HG03520 (cell line): Measurements from ENCODE around the gene OR4D1.
"Not testable (repeated sequence)": the region's sequence is repeated elsewhere in the genome, so short reads cannot be mapped to it uniquely, and the experiment has no call there.

Experiments used
- ATAC-seq: cut with Tn5 transposase; IDR thresholded peaks from one replicate; pipeline ENCODE4 v1.9.1; 2021; ENCODE audit warnings: mild to moderate bottlenecking, moderate library complexity; ENCODE audit not compliant: unreplicated experiment

Gene OR4D1

DNA sequence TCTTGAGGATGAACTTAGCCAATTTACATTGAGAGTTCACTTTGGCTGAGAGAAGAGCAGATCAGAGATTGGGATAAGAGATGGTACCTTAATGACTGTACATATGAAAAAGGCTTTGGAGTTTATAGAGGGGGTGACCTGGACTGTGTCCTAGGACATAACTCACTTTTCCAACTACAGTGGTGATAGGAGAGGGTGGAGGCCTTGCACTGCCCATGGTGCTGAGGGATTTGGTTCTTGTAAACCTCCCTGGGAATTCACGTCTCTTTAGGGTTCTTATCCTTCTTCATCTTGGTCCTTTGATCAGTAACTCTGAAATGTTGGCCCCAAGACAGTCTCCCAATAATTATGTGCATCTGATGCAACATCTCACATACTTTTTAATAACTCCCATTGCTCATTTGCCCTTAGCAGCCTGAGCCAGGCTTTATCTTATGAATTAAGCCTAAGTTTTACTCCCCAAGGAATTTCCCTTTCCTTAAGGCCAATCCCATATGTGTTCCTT lies at the start of gene OR4D1:
TSS of gene OR4D1 (plus strand) at position 455 of the 505 bp plus-strand sequence. CDS start 6,770 bp downstream, outside the sequence.
- no peak for ATAC-seq

DNA sequence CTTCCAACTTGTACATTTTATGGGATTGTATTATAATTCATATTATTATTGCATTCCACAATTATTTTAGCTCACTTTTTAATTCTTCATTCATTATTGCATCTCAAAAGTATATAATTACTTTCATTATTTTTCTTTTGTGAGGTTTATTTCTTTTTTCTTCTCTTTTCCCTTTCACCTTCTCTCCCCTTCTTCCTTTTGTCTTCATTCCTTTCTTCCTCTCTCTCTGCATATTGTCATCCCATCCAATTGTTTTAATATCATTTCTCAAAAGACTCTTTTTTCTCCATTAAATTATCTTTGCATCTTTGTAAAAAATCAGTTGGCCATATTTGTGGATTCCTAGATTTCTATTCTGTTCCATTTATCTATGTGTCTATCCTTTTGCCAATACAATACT lies 47.7 kb upstream of the OR4D1 start:
- no peak for ATAC-seq

DNA sequence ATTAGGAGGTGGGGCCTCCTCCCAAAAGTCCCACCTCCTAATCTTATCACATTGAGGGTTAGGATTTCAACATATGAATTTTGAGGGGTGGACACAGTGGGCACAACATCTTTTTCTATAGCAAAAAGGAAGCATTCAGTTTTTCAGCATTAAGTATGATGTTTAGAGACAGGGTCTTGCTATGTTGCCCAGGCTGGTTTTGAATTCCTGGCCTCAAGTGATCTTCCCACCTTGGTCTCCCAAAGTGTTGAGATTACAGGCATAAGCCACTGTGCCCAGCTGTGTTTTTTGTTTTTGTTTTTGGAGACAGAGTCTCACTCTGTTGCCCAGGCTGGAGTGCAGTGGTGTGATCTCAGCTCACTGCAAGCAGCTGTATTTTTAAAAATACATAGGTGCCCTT lies 46.3 kb upstream of the OR4D1 start:
- not testable (repeated sequence) for ATAC-seq

DNA sequence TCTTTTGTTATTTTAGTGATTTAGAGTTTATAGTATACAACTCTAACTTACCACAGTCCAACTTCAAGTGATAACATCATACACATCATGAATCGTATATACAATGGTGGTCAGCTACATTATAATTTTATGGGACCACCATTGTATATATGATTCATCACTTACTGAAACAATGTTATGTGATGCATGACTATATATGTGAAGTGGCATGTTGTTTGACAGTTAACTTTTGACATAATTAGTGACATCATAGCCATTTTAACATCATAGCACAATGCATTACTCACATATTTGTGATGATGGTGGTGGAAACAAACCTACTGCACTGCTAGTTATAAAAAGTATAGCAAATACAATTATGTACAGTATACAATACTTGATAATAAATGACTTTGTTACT lies 43.1 kb upstream of the OR4D1 start:
- no peak for ATAC-seq

DNA sequence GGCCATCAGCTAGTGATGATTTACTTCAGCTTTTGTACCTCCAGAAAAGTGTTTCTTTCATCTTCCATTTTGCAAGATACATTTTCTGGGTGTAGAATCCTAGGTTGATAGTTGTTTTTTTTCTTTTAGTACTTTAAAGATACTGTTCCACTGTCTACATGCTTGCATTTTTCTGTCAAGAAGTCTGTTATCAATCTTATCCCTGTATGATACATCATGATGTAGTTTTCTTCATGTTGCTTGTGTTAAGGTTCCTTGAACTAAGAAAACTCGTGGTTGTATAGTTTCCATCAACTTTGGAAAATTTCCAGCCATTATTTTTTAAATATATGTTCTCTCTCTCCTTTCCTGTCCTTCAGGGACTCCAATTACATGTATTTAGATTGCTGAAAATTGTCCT lies 40.9 kb upstream of the OR4D1 start:
- no peak for ATAC-seq

DNA sequence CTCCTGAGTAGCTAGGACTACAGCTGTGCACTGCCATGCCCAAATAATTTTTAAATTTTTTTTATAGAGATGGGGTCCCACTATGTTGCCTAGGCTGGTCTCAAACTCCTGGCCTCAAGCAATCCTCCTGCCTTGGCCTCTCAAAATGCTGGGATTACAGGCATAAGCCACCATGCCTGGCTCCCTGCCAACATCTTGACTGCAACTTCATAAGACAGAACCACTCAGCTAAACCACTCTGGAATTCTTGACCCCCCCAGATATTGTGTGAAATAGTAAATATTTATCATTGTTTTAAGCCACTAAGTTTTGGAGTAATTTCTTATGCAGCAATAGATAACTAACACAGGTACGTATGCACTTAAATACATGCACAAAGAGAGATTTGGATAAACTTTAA lies 39.0 kb upstream of the OR4D1 start:
- ATAC-seq: no peak

DNA sequence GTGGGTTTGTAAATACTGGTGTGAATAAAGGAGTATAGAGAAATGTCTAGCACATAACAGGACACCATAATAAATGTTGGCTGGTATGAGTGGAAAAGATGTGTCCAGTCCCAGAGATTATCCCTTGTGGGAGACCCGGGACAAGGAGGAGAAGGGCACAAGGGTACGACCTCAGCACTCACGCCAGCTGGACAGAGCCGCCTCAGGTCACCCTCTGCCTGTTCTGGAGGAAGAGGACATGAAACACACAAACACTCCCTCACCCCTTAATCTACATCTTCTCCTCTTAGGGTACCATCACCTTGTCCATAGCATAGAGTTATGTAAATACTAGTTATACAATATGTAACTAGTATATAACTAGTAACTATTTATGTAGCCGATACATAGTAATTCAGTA lies 38.2 kb upstream of the OR4D1 start:
- ATAC-seq: no peak

DNA sequence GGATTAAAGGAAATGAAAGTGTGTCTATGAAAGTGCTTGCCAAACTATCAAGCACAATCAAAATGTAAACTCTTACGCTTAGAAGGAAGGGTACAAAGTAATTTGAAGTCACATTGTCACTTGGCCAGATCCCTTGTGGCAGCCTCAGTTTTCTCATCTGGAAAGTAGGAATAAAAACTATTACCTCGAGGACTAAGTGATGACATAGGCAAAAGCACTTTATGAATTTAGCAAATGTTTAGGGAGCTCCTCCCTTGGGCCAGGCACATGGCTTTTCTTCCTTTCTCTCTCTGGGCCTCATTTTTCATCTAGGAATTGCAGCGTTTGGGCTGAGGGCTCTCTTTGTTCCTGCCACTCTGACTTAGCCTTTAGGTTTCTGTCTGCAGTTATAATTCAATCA lies 36.5 kb upstream of the OR4D1 start:
- no peak for ATAC-seq

DNA sequence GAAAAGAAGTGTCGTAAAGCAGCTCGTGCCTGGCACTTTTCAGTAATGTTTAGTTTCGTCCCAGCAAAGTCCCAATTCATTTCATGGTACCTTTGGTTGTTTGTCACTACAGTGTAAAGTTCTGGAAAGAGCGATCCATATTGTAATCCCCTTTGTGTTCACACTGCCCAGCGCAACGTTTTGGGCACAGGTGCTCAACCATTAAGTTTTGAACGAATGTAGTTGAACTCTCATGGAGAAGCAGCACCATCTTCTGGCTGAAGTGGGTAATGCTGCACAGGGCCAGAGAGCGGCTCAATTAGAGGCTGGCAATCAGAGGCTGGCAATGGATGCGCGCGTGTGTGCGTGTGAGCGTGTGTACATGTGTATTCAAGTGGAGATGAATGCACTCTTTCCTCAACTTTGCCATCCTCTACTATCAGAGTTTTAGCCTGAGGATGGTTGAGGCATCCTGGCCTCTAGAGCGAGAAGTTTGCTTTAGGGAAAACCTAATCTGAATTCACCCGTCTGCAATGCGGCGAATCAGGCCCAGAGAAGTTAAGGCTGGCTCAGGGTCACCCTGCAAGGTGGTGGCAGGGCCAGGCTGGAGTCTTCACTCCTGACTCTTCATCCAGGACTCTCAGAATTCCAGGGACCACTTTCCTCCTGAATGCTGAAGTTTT lies 35.1 kb upstream of the OR4D1 start:
- no peak for ATAC-seq

DNA sequence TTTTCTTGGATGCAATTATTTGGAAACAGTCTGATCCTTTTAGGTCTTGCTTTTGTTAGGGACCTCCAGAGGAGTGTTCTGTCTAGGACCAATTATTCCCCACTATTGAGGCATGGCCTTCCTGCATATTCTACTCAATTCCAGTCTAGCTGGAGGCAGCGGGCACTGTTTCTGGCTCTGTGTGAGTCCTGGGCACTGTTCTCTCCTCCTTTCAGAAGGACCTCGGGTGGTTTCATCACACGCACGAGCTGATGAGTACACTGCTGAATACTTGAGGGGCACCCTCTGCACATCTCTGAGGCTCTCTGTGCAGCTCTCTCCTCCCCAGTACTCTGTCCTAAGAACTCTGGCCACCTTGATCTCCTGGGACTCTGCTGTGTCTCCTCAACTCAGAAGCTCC lies 34.2 kb upstream of the OR4D1 start:
- ATAC-seq: no peak

DNA sequence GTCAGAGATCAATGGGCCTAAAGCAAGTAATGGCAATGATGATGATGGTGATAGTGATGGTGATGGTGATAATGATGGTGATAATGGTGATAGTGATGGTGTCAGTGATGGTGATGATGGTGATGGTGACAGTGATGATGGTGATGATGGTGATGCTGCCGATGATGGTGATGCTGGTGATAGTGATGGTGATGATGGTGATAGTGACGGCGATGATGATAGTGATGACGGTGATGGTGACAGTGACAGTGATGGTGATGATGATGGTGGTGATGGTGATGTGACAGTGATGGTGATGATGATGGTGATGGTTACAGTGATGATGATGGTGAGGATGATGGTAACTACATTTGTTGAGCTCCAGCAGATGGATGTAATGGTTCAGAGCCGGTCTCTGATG lies 30.8 kb upstream of the OR4D1 start:
- no peak for ATAC-seq

DNA sequence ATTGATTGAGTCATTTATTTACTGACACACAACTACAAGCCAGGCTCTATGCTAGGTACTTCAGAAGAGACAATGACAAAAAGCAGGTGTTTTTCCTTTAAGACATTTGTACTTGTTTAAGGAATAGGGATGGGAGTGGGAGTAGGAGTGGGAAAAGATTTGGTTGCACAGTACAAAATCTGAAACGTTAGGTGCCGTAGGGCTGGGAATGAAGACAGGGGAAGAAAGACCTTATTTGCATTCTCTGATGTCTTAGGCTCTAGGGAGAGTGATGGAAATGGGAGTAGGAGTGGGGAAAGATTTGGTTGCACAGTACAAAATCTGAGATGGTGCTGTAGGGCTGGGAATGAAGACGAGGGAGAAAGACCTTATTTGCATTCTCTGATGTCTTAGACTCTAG lies 28.7 kb upstream of the OR4D1 start:
- no peak for ATAC-seq

DNA sequence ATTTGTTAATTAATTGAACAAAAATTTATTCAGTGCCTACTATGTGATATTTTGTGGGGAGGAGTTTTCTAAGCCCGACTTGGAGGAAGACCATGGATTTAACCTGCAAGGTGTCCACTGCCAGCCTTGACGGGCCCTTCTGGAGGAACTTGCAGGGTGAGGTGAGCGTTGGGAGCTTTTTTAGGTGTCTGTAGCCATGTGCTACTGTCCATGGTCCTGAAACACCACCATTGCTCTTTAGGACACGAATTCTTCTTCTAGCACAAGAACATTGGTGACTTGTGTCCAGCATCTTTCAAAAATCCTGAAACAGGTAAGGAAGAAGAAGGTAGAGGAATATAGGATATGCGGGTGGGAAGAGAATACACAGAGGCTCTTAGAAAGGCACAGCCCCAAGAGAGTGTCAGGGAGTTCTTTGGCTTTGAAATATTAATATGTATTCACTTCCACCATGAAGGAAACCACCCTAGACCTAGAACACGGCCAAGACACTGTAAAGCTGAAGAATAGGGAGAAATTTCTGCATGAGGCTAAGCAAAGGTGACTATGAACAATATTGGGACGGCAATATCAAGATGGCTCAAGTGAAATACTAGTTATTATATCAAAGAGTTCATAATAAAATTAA lies 27.9 kb upstream of the OR4D1 start:
- ATAC-seq: no peak

DNA sequence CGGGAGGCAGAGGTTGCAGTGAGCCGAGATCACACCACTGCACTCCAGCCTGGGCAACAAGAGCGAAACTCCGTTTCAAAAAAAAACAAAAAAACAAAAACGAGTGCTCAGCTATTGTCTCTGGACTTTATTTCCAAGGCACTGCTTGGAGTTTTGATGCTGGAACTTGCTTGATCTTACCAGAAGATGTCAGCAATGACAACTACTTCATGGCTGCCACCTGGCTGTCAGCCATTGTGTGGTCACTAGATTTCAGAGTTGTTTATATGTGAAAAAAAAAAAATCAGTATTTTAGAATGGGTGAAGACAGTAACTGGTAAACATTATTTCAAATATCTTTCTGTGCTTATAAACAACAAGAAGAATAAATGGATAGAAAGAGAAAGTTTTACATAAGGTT lies 26.3 kb upstream of the OR4D1 start:
- ATAC-seq: no peak

DNA sequence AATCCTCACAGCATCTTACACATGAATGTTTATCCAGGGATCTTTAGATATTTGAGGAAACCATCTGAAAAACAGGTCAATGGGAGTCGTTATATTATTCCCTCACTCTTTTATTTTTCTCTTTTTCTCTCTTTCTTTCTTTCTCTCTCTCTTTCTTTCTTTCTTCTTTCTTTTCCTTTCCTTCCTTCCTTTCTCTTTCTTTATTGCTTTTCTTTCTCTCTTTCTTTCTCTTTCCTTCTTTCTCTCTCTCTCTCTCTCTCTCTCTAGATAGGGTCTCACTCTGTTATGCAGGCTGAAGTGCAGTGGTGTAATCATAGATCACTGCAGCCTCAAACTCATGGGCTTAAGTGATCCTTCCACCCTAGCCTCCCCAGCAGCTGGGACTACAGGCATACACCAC lies 20.3 kb upstream of the OR4D1 start:
- no peak for ATAC-seq

DNA sequence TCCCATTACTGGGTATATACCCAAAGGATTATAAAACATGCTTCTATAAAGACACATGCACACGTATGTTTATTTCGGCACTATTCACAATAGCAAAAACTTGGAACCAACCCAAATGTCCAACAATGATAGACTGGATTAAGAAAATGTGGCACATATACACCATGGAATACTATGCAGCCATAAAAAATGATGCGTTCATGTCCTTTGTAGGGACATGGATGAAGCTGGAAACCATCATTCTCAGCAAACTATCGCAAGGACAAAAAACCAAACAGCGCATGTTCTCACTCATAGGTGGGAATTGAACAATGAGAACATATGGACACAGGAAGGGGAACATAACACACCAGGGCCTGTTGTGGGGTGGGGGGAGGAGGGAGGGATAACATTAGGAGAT lies 15.5 kb upstream of the OR4D1 start:
- ATAC-seq: not testable (repeated sequence)

DNA sequence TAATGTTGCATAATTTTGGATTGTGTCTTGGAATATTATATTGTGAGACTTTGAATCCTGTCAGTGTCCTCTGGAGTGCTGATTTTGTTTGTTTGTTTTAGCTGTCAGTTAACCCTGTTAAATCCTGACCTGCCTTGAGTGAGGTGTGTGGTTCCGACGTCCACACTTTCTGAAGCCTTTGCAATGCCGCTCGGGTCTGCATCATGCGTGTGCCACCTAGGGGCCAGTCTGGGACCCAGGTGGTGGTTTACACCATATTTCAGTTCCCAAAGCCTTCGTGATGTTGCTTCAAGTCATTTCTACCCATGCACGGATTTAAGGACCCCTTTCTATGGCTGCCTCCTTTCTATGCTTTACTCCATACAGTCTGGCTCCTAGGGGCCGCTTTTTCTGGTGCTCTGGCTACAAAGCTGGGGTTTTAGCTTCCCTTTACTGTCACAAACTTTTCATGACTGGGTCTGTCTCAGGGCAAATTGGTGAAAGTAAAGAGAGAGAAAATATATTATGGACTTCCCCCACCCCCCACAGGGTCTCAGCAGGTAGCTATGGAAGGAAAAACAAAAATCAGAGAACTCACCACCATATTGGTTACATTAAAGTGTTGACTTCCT lies 11.4 kb upstream of the OR4D1 start:
- no peak for ATAC-seq

DNA sequence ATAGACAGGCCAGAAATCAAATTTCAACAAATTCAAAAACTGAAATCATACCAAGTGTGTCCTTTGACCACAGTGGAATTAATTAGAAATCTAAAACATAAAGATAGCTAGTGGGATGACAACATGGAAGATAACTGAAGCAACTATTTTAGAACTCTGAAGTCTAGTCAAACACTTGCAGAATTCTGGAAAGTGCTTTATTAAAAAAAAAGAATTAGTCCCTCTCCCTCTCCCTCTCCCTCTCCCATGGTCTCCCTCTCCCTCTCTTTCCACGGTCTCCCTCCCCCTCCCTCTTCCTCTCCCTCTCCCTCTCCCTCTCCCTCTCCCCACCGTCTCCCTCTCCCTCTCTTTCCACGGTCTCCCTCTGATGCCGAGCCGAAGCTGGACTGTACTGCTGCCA lies 6.7 kb upstream of the OR4D1 start:
- no peak for ATAC-seq

DNA sequence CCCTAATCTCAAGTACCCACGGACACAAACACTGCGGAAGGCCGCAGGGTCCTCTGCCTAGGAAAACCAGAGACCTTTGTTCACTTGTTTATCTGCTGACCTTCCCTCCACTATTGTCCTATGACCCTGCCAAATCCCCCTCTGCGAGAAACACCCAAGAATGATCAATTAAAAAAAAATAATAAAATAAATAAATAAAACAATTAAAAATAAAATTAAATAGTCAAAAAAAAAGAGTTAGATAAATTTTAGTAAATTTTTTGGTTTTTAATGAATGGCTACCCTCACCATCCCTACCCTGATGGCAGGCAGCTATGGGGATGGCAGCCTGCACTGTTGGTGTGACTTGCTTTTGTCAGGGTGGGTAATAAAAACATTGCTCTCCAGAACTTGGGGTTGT lies 4.8 kb upstream of the OR4D1 start:
- ATAC-seq: not testable (repeated sequence)

DNA sequence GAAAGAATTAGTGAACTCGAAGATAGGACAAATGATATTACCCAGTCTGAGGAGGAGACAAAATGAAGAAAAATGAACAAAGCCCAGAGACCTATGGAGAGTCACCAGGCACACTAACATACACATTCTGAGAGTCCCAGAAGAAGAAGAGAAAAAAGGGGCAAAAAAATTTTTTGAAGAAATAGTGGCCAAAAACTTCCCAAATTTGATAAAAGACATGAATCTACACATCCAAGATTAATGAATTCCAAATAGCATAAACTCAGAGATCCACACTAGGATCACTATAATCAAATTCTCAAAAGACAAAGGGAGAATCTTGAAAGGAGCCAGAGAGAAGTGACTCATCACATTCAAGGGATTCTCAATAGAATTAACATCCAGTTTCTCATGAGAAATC lies 3.4 kb upstream of the OR4D1 start:
- ATAC-seq: no peak

DNA sequence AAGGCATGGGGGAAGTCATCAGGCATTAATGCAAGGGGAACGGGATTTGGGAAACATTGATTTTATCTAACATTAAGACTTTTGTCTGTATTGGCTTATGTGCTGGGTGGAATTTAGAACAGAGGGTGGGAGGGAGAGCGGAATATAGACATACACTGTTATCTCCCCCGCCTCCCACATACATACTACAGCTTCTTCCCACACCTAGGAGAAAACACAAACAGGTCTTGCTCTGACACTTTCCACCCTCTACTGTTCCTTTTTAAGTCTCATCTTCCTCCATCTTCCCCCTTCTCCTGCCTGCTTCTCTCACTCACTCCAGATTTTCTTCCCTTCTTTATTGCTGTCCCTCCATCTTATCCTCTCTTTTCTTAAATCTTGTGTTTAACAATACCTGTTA lies 425 bp downstream of the OR4D1 start:
- ATAC-seq: no peak

DNA sequence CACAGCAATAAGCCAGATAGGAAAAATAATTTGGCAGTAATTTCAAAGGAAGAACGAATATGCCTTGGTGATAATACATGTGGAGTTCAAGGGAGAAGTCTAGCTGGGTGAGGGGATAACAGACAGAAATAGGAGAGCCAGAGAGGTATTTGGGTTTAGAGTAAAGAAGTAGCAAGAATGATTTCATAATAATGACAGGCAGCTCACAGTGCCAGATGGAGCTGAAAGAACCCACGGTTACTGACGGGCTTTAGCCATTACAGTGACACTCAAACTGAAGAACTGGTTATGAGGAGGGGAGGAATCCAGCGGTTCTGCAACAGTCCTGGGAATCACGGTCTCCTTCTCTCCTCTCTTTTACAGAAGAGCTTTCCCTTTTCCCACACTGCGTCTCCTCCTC lies 2.2 kb downstream of the OR4D1 start:
- ATAC-seq: no peak
